ENCODE data around the gene LRSAM1. TPM values are rescaled to one million over a fixed set of nuclear protein-coding genes. Genes with fewer than 3 reads are reported as not detected.
A peak's percentile ranks its signal among the peaks of the same experiment; 100 is the strongest.

Gene LRSAM1
- total and polyA plus RNA-seq, 9 of the 15 experiments (the other 6 are each of a cell fraction or from before 2014, with no cell fraction given), result 0.07 to 16.2 (median 4.7) TPM

- no peaks in the 10 kb centered on the region for H3K9me3 ChIP-seq (replicated peaks; ENCODE audit: control insufficient read depth, insufficient read depth, low read depth, low read length)
- H3K4me1 ChIP-seq (replicated peaks in 1 of 2; ENCODE audit: control insufficient read depth in 2 of 2, insufficient read depth in 2 of 2, low read length in 2 of 2), result peaks cover 23 to 69% of the 10 kb centered on the region in 2 experiments
- 50% methylated on average over 30 of the region's 42 CpGs for WGBS (ENCODE audit: insufficient coverage, low coverage, missing lambda C conversion rate)
- no peaks in the 10 kb centered on the region for H3K9me1 ChIP-seq (ENCODE audit: control insufficient read depth, insufficient read depth, low read length)
- peak; percentile 60 to 80 (median 62) for DNase-seq (ENCODE audit: extremely low read depth in 1 of 4, low spot score in 3 of 4)
- no peaks in the 10 kb centered on the region for H4K20me1 ChIP-seq (replicated peaks; ENCODE audit: control insufficient read depth, insufficient read depth, low read length)
- intact Hi-C loops (cut with micrococcal nuclease), result loop anchor here (10.0 kb wide), 1 partner anchor 408 kb away; the partner anchor contains the start of gene ST6GALNAC4
- H3K4me3 ChIP-seq, result no peak overlapping the region
- H3K9ac ChIP-seq (ENCODE audit: insufficient read depth in 1 of 2, low read depth in 2 of 2, low read length in 2 of 2), result peak overlapping the region in 1 of 2 experiments; percentile 72; a peak in 2 of 4 replicates
- CTCF ChIA-PET (ENCODE audit: low intra/inter-chr PET ratio), result interaction anchor here (0.6 to 4.5 kb wide), 2 partner anchors 79 to 252 kb away, joined by 3 to 50 read pairs; no protein-coding TSS in a partner anchor
- in situ Hi-C loops (cut with MboI), result no loop called here
- peaks cover 70% of the 10 kb centered on the region; the same call in 2 of the 3 replicates for H3K36me3 ChIP-seq (ENCODE audit: control insufficient read depth, insufficient read depth, low read length)
- POLR2A ChIA-PET, result interaction anchor here (0.7 to 0.9 kb wide), 2 partner anchors 10 to 57 kb away, joined by 3 read pairs; no protein-coding TSS in a partner anchor
- H3K27me3 ChIP-seq (ENCODE audit: control insufficient read depth in 2 of 2, insufficient read depth in 2 of 2, low read length in 2 of 2), result no peaks in the 10 kb centered on the region
- no peak overlapping the region for H2AFZ ChIP-seq (ENCODE audit: low read depth, low read length)
- no peak overlapping the region for H3K27ac ChIP-seq (ENCODE audit: extremely low read depth, low read depth, low read length)
- peak; percentile 86 for FAIRE-seq
- H3K4me2 ChIP-seq (ENCODE audit: insufficient read depth, low read length), result peak overlapping the region; percentile 3; the same call in 1 of the 2 replicates
- no peaks in the 10 kb centered on the region for H3K79me2 ChIP-seq (ENCODE audit: control insufficient read depth, insufficient read depth, low read length)
- BruUV-seq (replicated peaks), result no TSS peak
- peak; percentile 37 for ATAC-seq
- peak; percentile 73 for TF ChIP-seq MGA (IDR thresholded peaks at IDR 0.05)
- no peak for TF ChIP-seq SOX6 (IDR thresholded peaks at IDR 0.05)
- no peak for TF ChIP-seq ZSCAN29 (IDR thresholded peaks at IDR 0.05)
Measured at GRCh38 chr9:127506814-127507750, 55.8 kb downstream of the LRSAM1 start.

Measured in K562 (cell line).